HG02642 (cell line): Measurements from ENCODE around the gene NOL6.
"Not testable (repeated sequence)": the region's sequence is repeated elsewhere in the genome, so short reads cannot be mapped to it uniquely, and the experiment has no call there.

Experiments
- ATAC-seq: cut with Tn5 transposase; IDR thresholded peaks from one replicate; pipeline ENCODE4 v1.9.1; 2021; ENCODE audit warnings: mild to moderate bottlenecking; ENCODE audit not compliant: unreplicated experiment, poor library complexity

The NOL6 gene

GRCh38 chr9:33435821-33436277 is 37.9 kb downstream of the NOL6 start:
- no peak for ATAC-seq

- ATAC-seq: no peak
Observed at GRCh38 chr9:33434317-33435105, 39.2 kb downstream of the NOL6 start.

GRCh38 chr9:33433871-33434270 is 39.9 kb downstream of the NOL6 start:
- ATAC-seq: no peak

- ATAC-seq: no peak
Observed at GRCh38 chr9:33431420-33431819, 42.3 kb downstream of the NOL6 start.

- no peak for ATAC-seq
Observed at GRCh38 chr9:33430942-33431341, 42.8 kb downstream of the NOL6 start.

DNA sequence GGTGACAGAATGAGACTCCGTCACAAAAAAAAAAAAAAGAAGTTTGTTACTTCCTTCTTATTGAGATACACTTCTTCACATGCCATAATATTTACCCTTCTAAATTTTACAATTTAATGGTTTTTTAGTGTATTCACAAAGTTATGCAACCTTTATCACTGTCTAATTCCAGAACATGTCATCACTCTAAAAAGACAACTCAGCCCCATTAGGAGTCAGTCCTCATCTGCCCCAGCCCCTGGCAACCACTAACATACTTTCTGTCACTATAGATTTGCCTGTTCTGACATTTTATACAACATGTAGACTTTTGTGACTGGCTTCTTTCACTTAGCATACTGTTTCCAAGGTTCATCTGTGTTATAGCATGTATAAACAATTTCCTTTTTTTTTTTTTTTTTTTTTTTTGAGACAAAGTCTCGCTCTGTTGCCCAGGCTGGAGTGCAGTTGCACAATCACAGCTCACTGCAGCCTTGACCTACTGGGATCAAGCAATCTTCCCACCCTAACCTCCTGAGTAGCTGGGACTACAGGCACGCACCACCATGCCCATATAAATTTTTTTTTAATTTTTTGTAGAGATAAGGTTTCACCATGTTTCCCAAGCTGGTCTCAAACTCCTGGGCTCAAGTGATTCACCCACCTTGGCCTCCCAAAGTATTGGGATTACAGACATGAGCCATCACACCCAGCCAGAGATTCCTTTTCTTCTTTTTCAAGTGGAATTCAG is 44.3 kb downstream of the NOL6 start:
- ATAC-seq: no peak

- no peak for ATAC-seq
Observed at GRCh38 chr9:33426843-33427293, 46.9 kb downstream of the NOL6 start.

DNA sequence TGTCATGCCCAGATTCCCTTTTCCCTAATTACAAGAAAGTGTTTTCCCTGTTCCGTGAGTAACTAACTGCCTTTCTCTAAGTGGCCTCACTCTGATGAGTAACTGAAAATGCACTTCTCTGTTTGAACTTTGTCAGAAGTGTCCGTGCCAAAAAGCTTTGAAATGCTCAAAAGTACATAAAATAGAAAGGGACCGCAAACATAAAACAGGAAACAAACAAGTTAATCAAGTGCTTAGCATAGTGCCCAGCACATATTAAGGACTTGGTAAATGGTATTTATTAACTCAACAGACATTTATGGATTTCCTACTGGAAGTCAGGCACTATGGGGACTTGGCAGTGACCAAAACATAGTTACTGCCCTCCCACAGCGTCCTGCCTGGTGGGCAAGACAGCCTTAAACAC is 48.6 kb downstream of the NOL6 start:
- no peak for ATAC-seq

- not testable (repeated sequence) for ATAC-seq
Observed at GRCh38 chr9:33424492-33424891, 49.2 kb downstream of the NOL6 start.

DNA sequence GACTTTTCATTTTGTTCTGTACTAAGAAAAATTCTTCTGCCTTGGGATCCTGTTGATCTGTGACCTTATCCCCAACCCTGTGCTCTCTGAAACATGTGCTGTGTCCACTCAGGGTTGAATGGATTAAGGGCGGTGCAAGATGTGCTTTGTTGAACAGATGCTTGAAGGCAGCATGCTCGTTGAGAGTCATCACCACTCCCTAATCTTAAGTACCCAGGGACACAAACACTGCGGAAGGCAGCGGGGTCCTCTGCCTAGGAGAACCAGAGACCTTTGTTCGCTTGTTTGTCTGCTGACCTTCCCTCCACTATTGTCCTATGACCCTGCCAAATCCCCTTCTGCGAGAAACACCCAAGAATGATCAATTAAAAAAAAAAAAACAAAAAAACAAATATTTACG is 49.7 kb downstream of the NOL6 start:
- not testable (repeated sequence) for ATAC-seq

DNA sequence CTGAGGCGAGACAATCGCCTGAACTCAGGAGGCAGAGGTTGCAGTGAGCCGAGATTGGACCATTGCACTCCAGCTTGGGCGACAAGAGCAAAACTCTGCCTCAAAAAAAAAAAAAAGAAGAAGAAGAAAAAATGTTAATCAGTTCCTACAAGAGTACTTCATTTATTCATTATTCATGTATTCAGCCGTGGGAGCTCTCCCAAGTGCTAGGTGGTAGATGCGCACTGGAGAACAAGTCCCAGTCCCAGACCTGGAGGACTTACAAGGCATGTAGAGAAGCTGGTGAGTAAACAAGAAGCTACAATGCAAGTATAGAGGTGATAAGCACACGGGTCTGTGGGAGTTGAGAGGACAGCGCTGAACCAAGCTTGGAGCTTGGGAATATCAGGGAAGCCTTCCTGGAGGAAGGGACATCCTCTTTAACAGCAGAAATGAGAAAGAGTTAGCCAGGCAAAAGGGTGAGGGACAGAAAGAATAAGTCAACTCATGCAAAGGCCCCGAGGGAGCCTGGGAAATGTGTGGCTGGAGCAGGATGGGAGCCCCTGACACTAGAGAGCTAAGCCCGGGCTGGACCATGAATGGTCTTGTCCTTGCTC is 53.9 kb downstream of the NOL6 start:
- no peak for ATAC-seq

DNA sequence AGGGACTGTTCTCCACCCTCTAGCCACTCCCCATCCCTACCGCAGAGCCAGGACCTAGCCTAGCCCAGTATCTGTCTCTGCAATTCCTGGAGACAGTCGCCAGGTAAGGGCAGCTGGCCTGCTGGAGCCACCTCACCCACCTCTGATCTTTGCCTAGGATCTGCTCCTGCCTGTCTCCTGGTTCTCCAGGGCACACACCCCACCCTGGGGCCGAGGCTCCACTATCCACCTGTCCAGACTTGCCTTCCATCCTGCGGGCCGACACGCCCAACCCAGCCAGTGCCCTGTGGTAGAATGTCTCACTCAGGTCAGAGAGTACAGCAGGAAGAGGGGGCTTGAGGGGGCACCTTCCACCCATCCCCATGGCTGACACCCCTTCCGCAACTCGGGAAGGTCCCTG is 55.6 kb downstream of the NOL6 start:
- no peak for ATAC-seq

DNA sequence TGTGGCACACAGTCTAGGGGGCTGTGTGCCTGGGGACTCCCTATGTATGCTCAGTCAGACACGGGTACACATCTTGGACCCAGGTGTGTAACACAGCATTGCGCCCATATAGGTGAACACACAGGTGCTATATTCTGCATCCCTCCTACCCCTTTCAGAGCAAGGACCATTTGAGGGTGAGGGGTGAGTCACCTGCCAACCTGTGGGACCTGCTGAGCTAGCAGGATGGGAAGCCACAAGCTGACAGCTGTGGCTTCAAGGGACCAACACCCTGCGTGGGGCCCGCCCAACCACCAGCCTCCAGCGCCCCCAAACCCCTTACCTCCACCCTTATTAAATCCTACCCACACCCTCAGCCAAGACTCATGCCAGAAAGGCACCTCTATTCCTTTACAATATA is 56.7 kb downstream of the NOL6 start:
- no peak for ATAC-seq

DNA sequence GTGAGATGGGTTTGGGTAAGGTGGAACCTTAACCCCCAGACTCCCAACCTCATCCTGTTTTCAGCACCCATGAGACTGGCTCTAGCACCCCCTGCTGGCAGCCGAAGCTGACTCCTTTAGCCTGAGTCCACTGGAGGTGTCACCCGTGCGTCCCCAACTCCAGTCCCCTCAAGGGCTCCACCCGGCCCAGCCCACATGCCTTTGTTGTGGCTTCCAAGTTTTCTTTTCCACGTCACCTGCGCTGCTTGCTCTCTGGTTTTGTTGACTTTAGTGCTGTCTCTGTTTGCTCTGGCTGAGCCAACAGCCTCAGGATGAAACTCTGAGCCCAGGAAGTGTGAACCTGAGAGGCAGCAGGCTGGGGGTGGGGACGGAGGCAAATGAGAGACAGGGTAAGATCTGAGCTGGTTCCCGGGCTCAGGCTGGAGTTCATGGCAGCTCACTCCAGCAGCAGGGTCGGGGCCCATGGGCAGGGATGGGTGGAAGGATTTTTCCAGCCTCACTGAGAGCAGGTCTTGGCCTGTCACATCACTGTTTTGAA is 58.2 kb downstream of the NOL6 start:
- ATAC-seq: peak; percentile 70

- peak; percentile 8 for ATAC-seq
Observed at GRCh38 chr9:33414889-33415500, 58.7 kb downstream of the NOL6 start.

- ATAC-seq: no peak
Observed at GRCh38 chr9:33414268-33414667, 59.5 kb downstream of the NOL6 start.
